HL-60/S4 treated with phorbol 12-myristate 13-acetate at 8.2 ng/mL for 4 days and 3 days (cell line): ENCODE results near the gene TEK.

Experiments used
- in situ Hi-C: fragments of 300-500 bp; cut with MboI; formaldehyde crosslinking; loops from 2 replicates; pipeline ENCODE4 v1.15.0; 2022; ENCODE audit warnings: low sequenced_read_pairs

The TEK gene

GRCh38 chr9:27118916-27119315, 9.9 kb downstream of the TEK start:
- in situ Hi-C loops = no loop called here

- in situ Hi-C loops = no loop called here
These were observed 15.1 kb downstream of the TEK start for GRCh38 chr9:27124151-27124550.

- in situ Hi-C loops = no loop called here
These were observed 16.0 kb downstream of the TEK start for GRCh38 chr9:27125030-27125429.

GRCh38 chr9:27125936-27126335, 16.9 kb downstream of the TEK start:
- in situ Hi-C loops = no loop called here

- in situ Hi-C loops = no loop called here
These were observed 17.6 kb downstream of the TEK start for GRCh38 chr9:27126670-27127069.

GRCh38 chr9:27129221-27129620, 20.2 kb downstream of the TEK start:
- in situ Hi-C loops = no loop called here

- in situ Hi-C loops = no loop called here
These were observed 22.7 kb downstream of the TEK start for GRCh38 chr9:27131731-27132130.

GRCh38 chr9:27133817-27134216, 24.8 kb downstream of the TEK start:
- in situ Hi-C loops = no loop called here

- in situ Hi-C loops = no loop called here
These were observed 33.4 kb downstream of the TEK start for GRCh38 chr9:27142299-27142930.

- in situ Hi-C loops = no loop called here
These were observed 36.1 kb downstream of the TEK start for GRCh38 chr9:27145143-27145542.

GRCh38 chr9:27149651-27150050, 40.6 kb downstream of the TEK start:
- in situ Hi-C loops = loop anchor here (25.0 kb wide), 1 partner anchor 113 kb away; no protein-coding TSS in a partner anchor

GRCh38 chr9:27150746-27151406, 41.9 kb downstream of the TEK start:
- in situ Hi-C loops = loop anchor here (25.0 kb wide), 1 partner anchor 111 kb away; no protein-coding TSS in a partner anchor

GRCh38 chr9:27151693-27152404, 42.8 kb downstream of the TEK start:
- in situ Hi-C loops = loop anchor here (25.0 kb wide), 1 partner anchor 110 kb away; no protein-coding TSS in a partner anchor

GRCh38 chr9:27152405-27152718, 43.3 kb downstream of the TEK start:
- in situ Hi-C loops = loop anchor here (25.0 kb wide), 1 partner anchor 110 kb away; no protein-coding TSS in a partner anchor

GRCh38 chr9:27154908-27155307, 45.9 kb downstream of the TEK start:
- in situ Hi-C loops = loop anchor here (25.0 kb wide), 1 partner anchor 107 kb away; no protein-coding TSS in a partner anchor

- in situ Hi-C loops = loop anchor here (25.0 kb wide), 1 partner anchor 105 kb away; no protein-coding TSS in a partner anchor
These were observed 48.1 kb downstream of the TEK start for GRCh38 chr9:27157097-27157496.

GRCh38 chr9:27157736-27158135, 48.7 kb downstream of the TEK start:
- in situ Hi-C loops = loop anchor here (25.0 kb wide), 1 partner anchor 105 kb away; no protein-coding TSS in a partner anchor

GRCh38 chr9:27160636-27161035, 51.6 kb downstream of the TEK start:
- in situ Hi-C loops = loop anchor here (25.0 kb wide), 1 partner anchor 102 kb away; no protein-coding TSS in a partner anchor

GRCh38 chr9:27162045-27162444, 53.0 kb downstream of the TEK start:
- in situ Hi-C loops = loop anchor here (25.0 kb wide), 1 partner anchor 100 kb away; no protein-coding TSS in a partner anchor

- in situ Hi-C loops = loop anchor here (25.0 kb wide), 1 partner anchor 97 kb away; no protein-coding TSS in a partner anchor
These were observed 56.0 kb downstream of the TEK start for GRCh38 chr9:27165068-27165467.

GRCh38 chr9:27165670-27166069, 56.6 kb downstream of the TEK start:
- in situ Hi-C loops = loop anchor here (25.0 kb wide), 1 partner anchor 97 kb away; no protein-coding TSS in a partner anchor
